Activated gamma-delta T cell (primary cell): ENCODE measurements around the gene HOXB1.

Source experiments
- DNase-seq: peaks from one replicate; lab custom pipeline; 2025; lab: John Stamatoyannopoulos, UW

HOXB1 gene

DNA sequence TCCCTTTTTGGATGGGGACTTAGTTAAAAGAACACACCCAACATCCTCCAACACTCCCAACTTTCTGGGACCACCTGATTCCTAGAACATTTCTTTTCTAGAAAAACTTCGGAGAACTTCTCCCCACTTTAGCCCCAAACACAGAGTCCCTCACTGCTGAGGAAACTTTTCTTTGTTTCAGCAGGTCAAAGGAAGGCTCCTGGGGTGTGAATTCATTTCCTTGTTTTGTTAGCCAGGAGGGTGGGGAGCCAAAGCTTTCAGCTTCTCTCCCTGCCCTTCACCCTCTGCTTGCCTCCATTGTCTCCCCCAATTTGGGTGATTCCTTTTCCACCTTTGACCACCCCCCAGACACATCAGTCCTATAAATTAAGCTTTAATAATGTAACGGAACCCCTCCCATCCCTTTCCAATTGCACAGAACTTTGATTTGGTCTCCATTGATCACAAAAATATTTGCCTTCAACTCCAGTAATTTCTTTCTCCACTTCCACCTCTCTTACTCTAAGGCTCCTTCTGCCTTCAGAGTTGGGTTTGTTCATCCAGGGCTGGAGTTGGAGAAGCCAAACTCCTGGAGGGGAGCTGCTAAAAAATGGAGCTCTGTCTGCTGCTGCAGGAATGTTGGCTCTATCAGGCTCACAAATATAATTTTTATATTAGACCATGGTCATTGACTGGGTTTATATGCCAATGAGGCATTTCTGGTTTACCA, 37.0 kb upstream of the HOXB1 start:
- no peak for DNase-seq

DNA sequence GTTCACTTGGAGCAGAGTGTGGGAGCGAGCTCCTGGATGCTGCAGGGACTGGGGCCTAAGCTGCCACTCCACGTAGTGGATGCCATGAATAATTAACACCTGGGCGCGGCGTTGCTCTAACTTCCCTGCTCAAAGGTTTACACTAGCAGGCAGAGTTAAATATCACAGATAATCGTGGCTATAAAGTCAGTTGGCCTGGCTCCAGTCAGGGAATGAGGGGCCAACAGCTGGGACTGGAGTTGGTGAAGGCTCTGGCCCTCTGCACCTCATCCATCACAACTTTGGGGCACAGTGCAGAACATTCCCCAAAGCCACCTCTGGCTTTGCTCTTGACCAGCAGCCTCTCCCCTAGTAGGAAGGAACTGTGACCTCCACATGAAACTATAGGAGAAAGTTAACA, 36.4 kb upstream of the HOXB1 start:
- no peak for DNase-seq

DNA sequence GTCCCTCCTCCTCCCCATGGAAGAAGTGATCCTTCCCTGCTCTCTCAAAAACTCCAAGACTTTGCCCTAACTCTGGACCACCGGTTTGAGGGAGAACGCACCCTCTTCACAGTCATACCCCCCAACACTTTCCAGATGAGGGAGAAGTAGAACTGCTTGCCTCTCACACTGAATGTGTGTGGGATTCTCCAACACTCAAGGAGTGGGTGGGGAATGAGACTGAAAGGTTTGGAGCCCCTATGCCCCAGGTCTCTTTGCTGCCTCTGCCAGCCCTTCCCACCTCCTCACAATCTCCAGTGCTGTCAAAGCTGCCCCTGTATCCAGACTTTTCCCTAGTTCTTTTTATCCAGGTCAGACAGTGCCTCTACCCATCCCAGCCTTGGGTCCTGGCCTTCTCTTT, 35.9 kb upstream of the HOXB1 start:
- DNase-seq: no peak

DNA sequence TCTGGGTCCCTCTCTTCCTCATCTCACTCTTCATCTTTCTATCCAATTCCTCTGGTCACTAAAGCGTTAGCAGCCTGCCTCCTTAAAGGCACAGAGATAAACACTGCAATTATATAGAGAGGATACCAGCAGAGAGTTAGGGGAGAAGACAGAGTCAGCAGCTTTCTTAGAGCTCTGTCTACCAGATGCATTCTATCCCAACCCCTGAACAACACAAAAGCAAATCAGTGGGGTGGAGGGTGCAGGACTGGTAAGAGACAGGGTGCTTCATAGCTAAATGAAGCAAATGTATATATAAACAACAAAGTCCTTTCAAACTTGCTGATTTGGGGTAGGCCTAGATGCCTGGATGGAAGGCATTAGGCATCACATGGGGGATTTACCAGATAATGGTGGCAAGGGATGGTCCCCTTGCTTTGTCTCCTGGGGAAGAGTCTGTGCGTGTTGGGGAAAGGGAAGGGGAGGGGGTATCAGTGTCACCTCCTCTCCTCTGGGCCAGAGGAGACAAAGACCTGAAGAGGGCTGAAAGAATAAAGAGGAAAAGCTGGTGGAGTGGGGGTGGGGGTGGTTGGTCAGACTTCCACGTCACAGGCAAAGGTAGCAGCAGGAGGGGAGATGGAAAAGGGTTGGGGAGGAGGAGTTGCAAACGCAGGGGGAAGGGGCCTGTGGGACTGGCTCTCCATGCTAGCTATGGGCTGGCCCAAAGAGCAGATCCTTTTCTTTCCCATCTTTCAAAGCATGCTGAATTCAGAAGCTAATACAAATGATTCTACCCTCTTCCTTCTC, 35.3 kb upstream of the HOXB1 start:
- no peak for DNase-seq

DNA sequence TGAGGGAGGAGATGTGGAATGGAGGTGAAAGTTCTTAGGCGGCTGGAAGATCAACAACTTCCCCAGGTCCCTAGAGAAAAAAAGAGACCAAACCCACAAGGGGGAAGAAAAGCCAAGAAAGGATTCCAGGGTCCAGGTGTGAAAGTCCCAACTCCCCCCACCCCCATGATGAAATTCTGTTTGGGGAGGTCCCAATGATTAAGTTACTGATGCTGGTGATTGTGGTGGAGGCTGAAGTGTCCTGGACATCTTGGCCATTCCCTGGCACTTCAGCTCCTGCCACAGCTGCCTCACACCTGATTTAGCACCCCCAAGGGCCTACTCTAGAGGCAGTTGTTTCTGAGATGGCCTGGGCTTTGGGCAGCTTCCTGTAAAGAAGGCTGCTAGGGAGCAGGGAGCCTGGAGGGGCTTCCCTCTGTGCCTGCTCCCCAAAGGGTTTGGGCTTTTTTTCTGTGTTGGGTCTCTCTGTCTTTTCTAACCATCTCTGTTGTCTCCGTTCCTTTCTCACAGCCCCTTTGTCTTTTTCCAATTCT, 34.3 kb upstream of the HOXB1 start:
- DNase-seq: no peak

DNA sequence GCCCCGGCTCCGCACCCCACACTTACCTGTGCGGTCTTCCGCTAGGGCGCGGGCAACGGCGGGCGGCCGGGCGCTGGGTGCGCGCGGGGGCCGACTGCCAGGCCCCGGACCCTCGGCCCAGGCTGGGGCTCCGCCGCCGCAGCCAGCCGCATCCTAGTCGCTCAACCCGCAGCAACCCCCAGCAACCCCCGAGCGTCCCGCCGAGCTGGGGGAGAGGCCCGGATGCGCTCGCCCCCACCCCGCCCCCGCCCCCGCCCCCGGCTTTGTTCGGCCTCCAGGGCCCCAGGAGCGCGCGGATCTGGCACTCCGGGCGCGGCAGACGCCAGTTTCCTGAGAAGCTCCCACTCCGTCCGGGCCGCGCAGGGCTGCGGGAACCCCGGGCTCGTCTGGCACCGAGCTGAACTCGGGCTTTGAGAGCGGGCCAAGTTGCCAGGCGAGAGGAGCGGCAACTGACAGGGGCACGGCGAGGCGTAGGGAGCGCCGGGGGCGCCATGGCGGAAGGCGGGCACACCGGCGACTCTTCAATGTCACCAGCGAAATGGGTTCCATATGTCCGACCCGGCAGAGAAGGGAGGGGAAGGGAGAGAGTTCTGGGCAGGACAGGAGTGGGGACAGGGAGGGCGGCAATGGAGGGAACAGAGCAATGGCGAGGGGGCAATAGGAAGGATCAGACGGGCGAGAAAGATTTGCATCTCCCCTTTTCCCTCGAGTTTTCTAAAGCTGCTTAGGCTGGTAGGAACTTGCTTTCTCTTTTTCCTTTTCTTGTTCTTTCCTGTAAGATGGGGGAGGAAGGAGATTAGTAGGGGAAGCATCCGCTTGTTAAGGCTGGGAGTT, 33.6 kb upstream of the HOXB1 start:
- DNase-seq: no peak

DNA sequence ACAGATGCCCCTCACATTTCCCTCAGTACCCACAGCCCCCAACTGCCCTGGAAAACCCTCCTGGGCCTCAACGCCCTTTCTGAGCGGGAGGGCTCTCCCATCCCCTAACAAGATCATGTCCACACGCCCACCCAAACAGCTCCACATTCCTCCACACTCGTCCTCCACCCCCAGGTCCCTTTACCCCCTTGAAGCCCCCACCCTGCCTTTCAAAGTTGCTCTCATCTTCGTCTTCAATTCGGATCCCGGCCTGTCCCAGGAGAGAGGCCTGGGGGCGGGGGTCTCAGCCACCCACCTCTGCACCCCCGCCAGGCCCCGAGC, 33.0 kb upstream of the HOXB1 start:
- no peak for DNase-seq

DNA sequence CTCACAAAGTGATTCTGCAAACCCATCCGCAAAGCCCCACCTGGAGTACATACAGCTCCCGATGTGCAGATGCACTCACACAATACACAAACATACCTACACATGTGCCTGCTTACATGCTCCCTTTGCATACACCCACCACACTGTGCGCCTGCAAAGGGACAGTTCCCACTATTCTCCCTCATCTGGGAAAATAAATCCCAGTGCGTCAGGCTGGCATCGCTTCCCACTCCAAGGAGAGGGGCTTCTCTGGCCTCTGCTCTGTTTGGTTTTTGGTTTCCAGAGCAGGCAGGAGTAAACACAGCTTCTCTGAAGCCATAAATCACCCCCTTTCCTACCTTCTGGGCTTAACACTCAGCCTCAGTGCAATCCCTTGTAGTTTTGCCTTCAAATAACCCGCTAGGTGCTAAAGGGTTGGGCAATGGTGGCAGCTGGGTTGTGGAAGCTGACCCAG, 32.6 kb upstream of the HOXB1 start:
- DNase-seq: no peak

DNA sequence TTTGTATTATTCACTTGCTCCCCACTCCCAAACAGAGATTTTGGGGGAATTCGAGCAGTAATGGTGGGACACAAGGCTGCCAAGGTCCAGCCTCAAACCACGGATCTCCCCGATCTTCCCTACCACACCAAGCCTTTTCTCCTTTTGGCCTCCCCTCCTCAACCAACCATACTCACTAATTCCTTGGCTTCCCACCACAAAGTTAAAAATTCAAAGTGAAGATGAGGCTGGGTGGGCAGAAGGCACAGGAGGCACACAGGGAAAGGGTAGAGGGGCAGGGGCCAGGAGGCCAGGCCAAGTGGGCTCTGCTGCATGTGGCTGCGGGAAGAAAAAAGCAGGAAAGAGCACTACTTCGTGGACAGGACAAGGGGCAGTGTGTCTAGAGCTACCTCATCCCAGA, 32.1 kb upstream of the HOXB1 start:
- DNase-seq: no peak

DNA sequence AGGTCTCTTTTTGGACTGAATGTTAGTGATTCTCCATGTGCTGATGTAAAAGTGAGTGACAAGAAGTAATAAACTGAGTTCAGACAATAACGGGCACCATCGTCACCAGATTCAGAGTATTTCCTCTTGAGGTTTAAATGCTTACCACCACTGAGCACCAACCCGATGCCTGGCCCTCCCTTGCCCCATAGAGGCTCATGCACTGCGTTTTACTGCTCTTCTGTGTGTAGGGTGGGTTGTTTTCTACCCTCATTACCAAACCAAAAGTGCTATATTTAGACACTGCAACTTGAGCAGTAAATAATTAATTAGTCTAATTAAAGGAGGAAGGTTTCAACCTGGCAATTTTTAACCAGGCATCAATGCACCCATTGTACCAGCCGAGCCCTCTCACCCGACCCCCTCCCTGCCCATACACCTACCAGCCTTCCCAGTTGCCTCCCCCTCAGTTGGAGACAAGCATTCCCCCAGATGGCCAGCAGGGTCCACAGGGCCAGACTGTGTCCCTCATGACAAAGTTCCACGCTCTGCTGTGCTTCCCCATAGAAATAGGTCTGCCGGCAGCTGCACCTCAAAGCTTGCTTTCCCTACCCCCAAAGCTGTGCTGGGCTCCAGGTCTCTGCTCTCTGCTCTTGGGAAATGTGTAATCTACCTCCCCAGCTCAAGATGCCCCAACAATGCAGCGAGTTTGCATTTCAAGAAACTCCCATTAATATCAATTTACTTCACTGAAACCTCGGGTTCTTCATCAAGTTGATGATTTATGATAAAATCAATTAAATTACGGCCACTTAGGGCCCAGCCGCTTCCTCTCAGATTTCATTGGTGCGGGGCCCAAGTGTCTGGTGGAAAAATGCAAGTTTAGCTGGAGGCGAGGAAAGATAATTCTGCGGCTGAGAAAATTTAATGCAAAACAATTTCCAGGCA, 31.3 kb upstream of the HOXB1 start:
- no peak for DNase-seq

DNA sequence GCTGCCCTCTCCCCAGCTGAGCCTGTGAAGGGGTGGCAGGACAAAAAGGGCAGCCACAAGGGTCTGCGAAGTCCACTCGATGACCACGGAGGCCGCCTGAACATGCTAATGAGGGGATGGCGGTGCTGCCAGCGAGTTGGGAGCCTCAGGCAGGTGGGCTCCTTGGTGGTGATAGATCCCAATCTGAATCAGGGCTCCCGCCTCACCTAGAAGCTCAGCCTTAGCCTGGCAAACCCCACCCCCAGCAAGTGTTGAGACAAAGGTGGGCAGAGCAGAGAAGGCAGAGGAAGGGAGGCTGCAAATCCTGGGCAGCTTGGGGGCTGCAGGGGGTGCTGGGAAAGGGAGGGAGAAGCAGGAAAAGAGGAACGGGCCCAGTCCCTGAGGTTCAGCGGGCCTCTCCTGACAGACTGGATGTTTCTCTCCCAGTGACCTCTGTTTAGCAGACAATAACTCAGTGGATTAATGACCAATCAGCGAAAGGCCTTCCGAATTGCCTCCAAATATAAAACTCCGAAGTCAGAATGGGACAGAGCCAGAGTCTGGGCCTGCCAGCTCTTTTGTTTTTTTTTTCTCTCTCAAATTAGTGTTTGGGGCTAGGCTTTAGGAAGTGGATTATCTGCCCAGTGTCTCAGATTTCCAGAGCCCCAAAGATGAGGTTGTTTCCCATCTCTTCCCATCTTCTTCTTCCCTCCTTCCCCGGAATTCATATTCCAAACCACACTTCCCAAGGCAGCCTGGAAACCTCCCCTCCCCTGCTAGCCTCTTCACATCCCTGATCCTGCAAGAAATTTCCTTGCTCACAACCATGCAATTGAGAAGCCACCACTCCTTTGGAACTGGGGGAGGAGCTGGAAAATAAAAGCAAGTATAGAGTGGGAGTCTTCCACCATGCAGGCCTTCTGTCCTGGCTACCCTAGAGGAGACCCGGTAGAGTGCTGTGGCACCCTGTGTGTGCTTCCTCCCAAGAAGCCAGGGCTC, 29.3 kb upstream of the HOXB1 start:
- no peak for DNase-seq

DNA sequence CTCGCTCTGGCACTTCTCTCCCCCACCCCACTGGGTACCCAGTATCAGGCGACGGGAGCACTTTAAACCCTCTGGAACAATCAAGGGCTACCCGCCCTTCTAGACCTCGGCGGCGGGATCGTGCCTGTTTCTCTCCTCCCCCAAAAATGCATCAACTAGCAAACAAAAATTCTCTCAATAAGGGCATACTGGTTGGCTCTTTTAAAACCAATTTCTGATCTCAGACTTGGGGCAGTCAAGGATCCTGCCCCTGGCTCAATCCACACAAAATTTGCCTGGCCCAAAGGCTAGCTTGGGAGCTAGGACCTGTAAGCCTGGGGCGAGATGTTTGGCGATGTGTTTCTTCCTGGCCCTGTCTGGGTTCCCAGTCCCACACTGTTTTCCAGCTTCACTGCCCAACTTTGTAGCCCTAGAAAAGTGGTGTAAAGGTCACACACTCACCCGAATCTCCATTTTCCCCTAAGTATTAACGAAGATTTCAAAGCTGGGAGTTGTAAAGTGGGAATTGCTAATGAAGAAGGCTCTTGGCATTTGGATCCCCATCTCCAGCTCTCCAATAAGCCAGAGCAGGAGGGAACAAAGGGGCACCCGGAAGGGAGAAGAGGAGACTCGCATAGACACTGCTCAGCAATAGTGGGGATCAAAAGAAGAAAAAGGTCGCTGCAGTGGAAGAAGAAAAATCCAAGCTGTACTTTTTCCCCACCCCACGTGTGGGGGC, 28.5 kb upstream of the HOXB1 start:
- no peak for DNase-seq

DNA sequence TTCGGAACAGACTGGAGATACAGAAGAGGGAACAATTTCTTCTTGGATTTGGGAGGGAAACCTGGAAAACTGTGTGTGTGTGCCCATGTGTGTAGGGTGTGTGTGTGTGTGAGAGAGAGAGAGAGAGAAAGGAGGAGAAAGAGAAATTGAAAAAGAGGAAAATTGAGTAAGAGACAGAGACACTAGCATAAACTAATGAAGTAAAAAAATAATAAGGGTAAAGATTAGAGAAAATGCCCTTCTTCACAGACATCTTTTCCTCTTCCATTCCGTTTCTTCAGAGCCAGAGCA, 28.0 kb upstream of the HOXB1 start:
- DNase-seq: no peak

DNA sequence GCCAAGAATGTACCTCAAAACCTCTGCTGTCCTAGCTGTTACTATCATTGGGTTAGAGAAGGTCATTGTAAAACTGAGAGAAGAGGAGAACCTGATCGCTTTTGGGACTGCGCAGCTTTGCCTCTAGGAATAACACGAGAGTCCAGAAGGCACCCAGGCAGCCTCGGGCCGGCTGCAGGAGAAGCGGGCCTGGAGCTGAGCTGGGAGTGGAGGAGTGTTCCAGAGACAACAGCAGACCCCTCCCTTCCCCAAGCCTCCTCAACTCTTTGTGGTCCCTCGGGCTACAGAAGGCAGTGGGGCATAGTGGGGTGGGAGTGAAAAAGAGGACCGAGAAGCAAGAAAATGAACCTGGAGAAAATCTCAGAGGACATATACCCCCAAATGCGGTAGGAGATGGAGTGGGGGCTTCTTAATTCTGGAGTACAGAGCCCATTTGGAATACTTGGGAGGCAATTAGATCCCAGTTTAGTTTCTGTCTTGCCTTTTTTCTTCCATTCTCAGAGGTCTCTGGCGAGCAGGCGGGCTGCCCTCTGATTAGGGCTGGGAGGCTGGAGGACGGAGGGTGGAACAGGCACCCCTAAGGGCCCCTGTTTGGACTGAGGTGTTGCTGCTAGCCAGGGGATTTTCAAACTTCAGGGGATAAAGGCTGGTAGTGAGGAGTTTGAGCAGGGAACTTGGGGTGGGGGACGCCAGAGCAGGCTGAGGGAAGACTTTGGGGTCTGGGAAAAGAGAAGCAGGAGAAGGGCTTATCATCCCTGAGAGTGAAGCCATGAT, 27.4 kb upstream of the HOXB1 start:
- no peak for DNase-seq

DNA sequence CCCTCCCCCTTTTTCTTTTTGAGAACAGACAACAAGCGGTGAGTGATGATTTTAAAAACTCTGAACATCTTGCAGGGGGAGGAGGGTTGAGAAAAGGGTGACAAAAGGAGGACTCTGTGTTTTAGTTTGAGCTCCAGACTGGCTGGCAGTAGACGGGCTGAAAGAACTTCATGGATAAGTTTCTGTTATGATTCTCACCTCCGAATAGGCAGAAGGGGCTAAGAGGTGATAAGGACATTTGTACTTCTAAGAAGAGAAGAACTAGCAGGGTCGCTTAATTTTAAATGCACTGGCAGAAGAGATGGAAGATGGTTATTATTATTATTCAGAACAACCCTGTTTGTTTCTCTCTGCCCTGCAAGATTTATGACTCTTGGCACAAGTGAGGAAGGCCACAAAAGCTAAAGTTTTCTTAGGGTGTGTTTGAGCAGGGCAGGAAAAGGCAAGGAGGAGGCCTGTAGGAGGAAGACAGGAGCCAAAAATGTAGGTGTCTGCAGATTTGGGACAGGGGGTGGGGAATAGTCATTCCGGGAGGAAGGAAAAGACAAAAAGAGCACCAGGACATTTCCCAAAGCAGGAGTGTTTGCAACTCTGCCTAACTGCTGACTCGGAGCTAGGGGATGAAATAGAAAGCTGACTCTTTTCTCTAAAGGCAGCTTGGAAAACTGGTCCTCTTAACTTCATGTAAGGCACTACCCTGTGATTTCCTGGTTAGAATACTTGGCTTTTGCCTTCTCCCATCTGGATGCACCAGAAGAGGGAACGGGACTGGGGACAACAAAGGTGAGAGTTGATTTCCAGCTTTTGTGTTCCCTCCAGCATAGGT, 26.0 kb upstream of the HOXB1 start:
- DNase-seq: no peak

DNA sequence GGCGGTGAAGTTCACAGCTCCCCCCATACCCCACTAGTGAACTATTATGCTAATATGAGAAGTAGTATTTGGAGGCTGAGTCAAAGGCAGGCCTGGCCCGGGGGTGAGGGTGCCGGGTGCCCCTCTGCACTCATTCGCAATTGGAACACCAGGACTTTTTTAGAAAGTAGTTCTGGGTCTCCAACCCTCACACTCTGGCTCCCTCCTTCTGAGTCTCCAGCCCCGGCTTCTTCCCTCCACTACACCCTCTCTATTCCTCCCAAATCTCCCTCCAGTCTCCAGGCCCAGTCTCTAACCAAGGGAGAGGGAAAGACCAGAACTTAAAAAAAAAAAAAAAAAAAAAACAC, 25.4 kb upstream of the HOXB1 start:
- no peak for DNase-seq

DNA sequence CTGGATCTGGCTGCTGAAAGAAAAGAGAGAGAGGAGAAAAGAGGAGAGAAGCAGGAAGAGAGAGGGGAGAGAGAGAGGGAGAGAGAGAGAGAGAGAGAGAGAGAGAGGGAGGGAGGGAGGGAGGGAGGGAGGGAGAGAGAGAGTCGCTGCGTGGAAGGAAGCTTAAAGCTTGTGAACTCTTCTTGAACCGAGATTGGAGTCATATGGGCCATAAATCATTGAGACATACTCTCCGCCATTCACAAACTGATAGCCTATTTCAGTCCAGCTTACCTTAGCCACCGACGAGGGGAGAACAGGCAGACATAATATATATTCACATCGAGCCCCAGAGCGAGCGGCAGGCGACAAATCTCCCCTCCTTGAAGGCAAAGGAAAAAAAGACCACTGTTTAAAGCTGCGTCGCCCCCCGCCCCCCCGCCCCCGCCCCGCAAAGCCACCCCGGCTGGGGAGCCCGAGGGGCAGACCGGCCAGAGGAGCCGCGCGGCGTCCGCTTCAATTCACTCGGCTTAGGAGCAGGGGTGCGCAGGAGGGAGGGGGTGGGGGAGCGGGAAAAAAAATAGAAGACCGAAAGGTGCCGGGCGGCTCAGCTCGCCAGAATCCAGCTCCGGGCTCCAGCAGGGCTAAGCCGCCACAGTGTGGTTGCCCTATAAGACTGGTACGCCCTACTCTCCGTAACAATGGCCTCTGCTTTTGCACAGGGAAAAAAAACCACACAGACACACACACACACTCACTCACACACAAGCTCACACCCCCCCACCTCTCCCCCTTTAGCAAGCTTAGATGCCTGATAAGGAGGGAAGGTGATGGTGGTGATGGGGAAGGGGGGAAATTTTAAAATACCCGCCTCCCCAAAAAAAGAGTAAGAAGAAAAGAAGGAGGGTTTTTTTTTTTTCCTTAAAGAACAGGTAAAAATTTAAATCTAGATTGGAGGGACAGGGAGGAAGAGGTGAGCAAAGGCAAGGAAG, 24.7 kb upstream of the HOXB1 start:
- no peak for DNase-seq
